GM23338 (cell line): ENCODE measurements around the gene LRMDA. TPM values are rescaled to one million over a fixed set of nuclear protein-coding genes. Genes with fewer than 3 reads are reported as not detected.

Experiments
- ATAC-seq: fragments of 200-7000 bp; cut with Tn5 transposase; 3 replicates; pipeline ENCODE4 v1.9.1; 2020
- DNase-seq: peaks from one replicate; pipeline ENCODE4 v3.0.0-alpha.2; 2015; ENCODE audit warnings: low spot score
- H2AFZ ChIP-seq: fragments of 200-600 bp; sonication (generic); 2 replicates; pipeline ENCODE4 v1.8.0; 2016; ENCODE audit warnings: antibody characterized with exemption, mild to moderate bottlenecking, moderate library complexity
- H3F3A ChIP-seq: fragments of 200-600 bp; sonication (generic); replicated peaks from 2 replicates; pipeline ENCODE4 v1.8.0; 2017; ENCODE audit warnings: antibody characterized with exemption, mixed run types, low read depth
- H3K27ac ChIP-seq: fragments of 200-600 bp; sonication (generic); 2 replicates; pipeline ENCODE4 v1.6.1; 2016; ENCODE audit warnings: low read depth
- H3K27me3 ChIP-seq: fragments of 200-600 bp; sonication (generic); 2 replicates; pipeline ENCODE4 v1.8.0; 2016; ENCODE audit warnings: mild to moderate bottlenecking, mixed run types, moderate library complexity; ENCODE audit not compliant: insufficient read depth
- H3K36me3 ChIP-seq: fragments of 200-600 bp; sonication (generic); 2 replicates; pipeline ENCODE4 v1.8.0; 2016; ENCODE audit warnings: mild to moderate bottlenecking; ENCODE audit not compliant: insufficient read depth
- H3K4me1 ChIP-seq: fragments of 200-600 bp; sonication (generic); 2 replicates; pipeline ENCODE4 v1.8.0; 2016; ENCODE audit warnings: mild to moderate bottlenecking, moderate library complexity; ENCODE audit not compliant: insufficient read depth
- H3K4me2 ChIP-seq: fragments of 200-600 bp; sonication (generic); 2 replicates; pipeline ENCODE4 v1.7.1; 2017; ENCODE audit warnings: mixed run types
- H3K4me3 ChIP-seq: fragments of 200-600 bp; sonication (generic); 2 replicates; pipeline ENCODE4 v1.6.1; 2016; ENCODE audit warnings: mixed run types
- H3K79me2 ChIP-seq: fragments of 200-600 bp; sonication (generic); replicated peaks from 2 replicates; pipeline ENCODE4 v1.8.0; 2017; ENCODE audit warnings: mild to moderate bottlenecking; ENCODE audit not compliant: insufficient read depth
- H3K9me2 ChIP-seq: fragments of 200-600 bp; sonication (generic); 2 replicates; pipeline ENCODE4 v1.8.0; 2017; ENCODE audit not compliant: insufficient read depth
- H4K20me1 ChIP-seq: fragments of 200-600 bp; sonication (generic); replicated peaks from 2 replicates; pipeline ENCODE4 v1.8.0; 2017; ENCODE audit warnings: mild to moderate bottlenecking; ENCODE audit not compliant: insufficient read depth
- H3K27ac Mint-ChIP-seq: 2 replicates; pipeline ENCODE4 v1.8.0; 2020; ENCODE audit warnings: inconsistent platforms, mild to moderate bottlenecking, moderate library complexity, mixed read lengths
- H3K27me3 Mint-ChIP-seq: 3 replicates; pipeline ENCODE4 v1.8.0; 2022; ENCODE audit warnings: low read depth, mild to moderate bottlenecking, moderate library complexity, mixed read lengths, inconsistent platforms; ENCODE audit not compliant: insufficient read depth, poor library complexity
- H3K36me3 Mint-ChIP-seq: 3 replicates; pipeline ENCODE4 v1.8.0; 2021; ENCODE audit warnings: low read depth, mild to moderate bottlenecking, inconsistent platforms, moderate library complexity, mixed read lengths
- H3K4me1 Mint-ChIP-seq: 3 replicates; pipeline ENCODE4 v1.8.0; 2020; ENCODE audit warnings: mild to moderate bottlenecking, inconsistent platforms, mixed read lengths
- H3K4me3 Mint-ChIP-seq: 3 replicates; pipeline ENCODE4 v1.8.0; 2021; ENCODE audit warnings: moderate library complexity, mild to moderate bottlenecking, inconsistent platforms, mixed read lengths
- H3K9me3 Mint-ChIP-seq: 3 replicates; pipeline ENCODE4 v1.8.0; 2020; ENCODE audit warnings: moderate library complexity, mild to moderate bottlenecking, inconsistent platforms, mixed read lengths
- CREB1 ChIP-seq: fragments of 250-450 bp; sonication (Bioruptor Pico); IDR thresholded peaks from 2 replicates; pipeline ENCODE4 v1.5.0; 2020; ENCODE audit warnings: low read depth, mild to moderate bottlenecking, moderate library complexity
- CTCF ChIP-seq, 2 experiments: fragments of 200-600 bp in 1 of 2; sonication (generic) in 1 of 2; conservative IDR thresholded peaks; 2 replicates each; pipeline versions ENCODE4 v1.5.1 to v1.6.1; 2016 to 2017; ENCODE audit warnings: antibody characterized with exemption in 2 of 2, low read depth in 2 of 2, mild to moderate bottlenecking in 2 of 2, moderate library complexity in 1 of 2
- ETS1 ChIP-seq: IDR thresholded peaks from 2 replicates; pipeline ENCODE4 v1.6.1; 2016; ENCODE audit warnings: antibody characterized with exemption
- EZH2 ChIP-seq: fragments of 200-600 bp; sonication (generic); IDR thresholded peaks from one replicate; pipeline ENCODE4 v1.8.0; 2017; ENCODE audit warnings: antibody characterized with exemption, mild to moderate bottlenecking, low read depth; ENCODE audit not compliant: unreplicated experiment
- EZH2phosphoT487 ChIP-seq: fragments of 200-600 bp; sonication (generic); IDR thresholded peaks from one replicate; pipeline ENCODE4 v1.8.1; 2018; ENCODE audit warnings: antibody characterized with exemption; ENCODE audit not compliant: unreplicated experiment
- JUNB ChIP-seq: IDR thresholded peaks from one replicate; pipeline ENCODE4 v1.6.1; 2016; ENCODE audit warnings: antibody characterized with exemption; ENCODE audit not compliant: unreplicated experiment
- NANOG ChIP-seq: IDR thresholded peaks from 2 replicates; pipeline ENCODE4 v1.6.1; 2016; ENCODE audit warnings: antibody characterized with exemption, borderline replicate concordance
- POLR2AphosphoS5 ChIP-seq: IDR thresholded peaks from 2 replicates; pipeline ENCODE4 v1.6.1; 2016; ENCODE audit warnings: antibody characterized with exemption, low read depth
- REST ChIP-seq: IDR thresholded peaks from one replicate; pipeline ENCODE4 v1.6.1; 2018; ENCODE audit warnings: antibody characterized with exemption; ENCODE audit not compliant: unreplicated experiment
- STAT1 ChIP-seq: IDR thresholded peaks from one replicate; pipeline ENCODE4 v1.6.1; 2016; ENCODE audit warnings: antibody characterized with exemption; ENCODE audit not compliant: unreplicated experiment
- ZNF114 ChIP-seq: fragments of 250-450 bp; sonication (Bioruptor Pico); IDR thresholded peaks from 2 replicates; pipeline ENCODE4 v1.5.0; 2020; ENCODE audit warnings: mild to moderate bottlenecking, moderate library complexity
- ZNF331 ChIP-seq: fragments of 250-450 bp; sonication (Bioruptor Pico); IDR thresholded peaks from 2 replicates; pipeline ENCODE4 v1.5.0; 2020; ENCODE audit warnings: low read depth, mild to moderate bottlenecking, moderate library complexity
- ZNF462 ChIP-seq: fragments of 250-450 bp; sonication (Bioruptor Pico); IDR thresholded peaks from 2 replicates; pipeline ENCODE4 v1.5.0; 2020; ENCODE audit warnings: mild to moderate bottlenecking, moderate library complexity
- polyA plus RNA-seq: library from polyadenylated mRNA; unstranded; fragments of >200 nt; fragmentation: Nextera tagmentation; extraction: Ambion mirVana; gene quantifications from 2 replicates; pipeline ENCODE4 v1.2.1, GENCODE V29; 2016
- total RNA-seq: library from RNA; depleted of rRNA; stranded (reverse); fragments of >200 nt; shearing (Covaris generic); gene quantifications from 2 replicates; pipeline ENCODE4 v1.2.3, GENCODE V29; 2014

Gene LRMDA
- total and polyA plus RNA-seq, 2 experiments from 2014 or later = 0.90 to 1.8 TPM

GRCh38 chr10:76010703-76011102, 579.3 kb downstream of the LRMDA start:
- Histone ChIP-seq H3K4me3 (no peak overlapping the region), H3K4me1 (peaks cover 10% of the 10 kb centered on the region), H4K20me1 (no peaks in the 10 kb centered on the region), H2AFZ (no peak overlapping the region), H3K9me2 (0 out of 2 replicates have a peak, but pooled peaks cover 5% of the 10 kb centered on the region), H3K27me3 (no peaks in the 10 kb centered on the region), H3K4me2 (no peak overlapping the region), H3K36me3 (no peaks in the 10 kb centered on the region), H3K79me2 (no peaks in the 10 kb centered on the region), H3F3A (no peaks in the 10 kb centered on the region), H3K27ac (no peak overlapping the region)
- ATAC-seq (no peak), DNase-seq (no peak)
- Mint-ChIP-seq H3K27me3 (peaks cover 4% of the 10 kb centered on the region), H3K9me3 (no peaks in the 10 kb centered on the region), H3K4me1 (peaks cover 42% of the 10 kb centered on the region), H3K27ac (no peak overlapping the region), H3K4me3 (no peak overlapping the region; the same call in 2 of the 3 replicates), H3K36me3 (no peaks in the 10 kb centered on the region)
- no peak for TF ChIP-seq JUNB
- no peak for TF ChIP-seq POLR2AphosphoS5
- no peak for TF ChIP-seq ZNF114 (CRISPR knock-in tag)
- no peak for TF ChIP-seq EZH2
- TF ChIP-seq EZH2phosphoT487 = no peak
- TF ChIP-seq CREB1 = no peak
- TF ChIP-seq CTCF (conservative IDR thresholded peaks at IDR 0.05; ENCODE audit: low read depth in 2 of 2) = no peak
- TF ChIP-seq REST = no peak
- TF ChIP-seq ETS1 = no peak
- TF ChIP-seq ZNF331 (CRISPR knock-in tag) = no peak
- TF ChIP-seq STAT1 = no peak
- no peak for TF ChIP-seq ZNF462 (CRISPR knock-in tag)
- TF ChIP-seq NANOG = no peak
